DMS53 treated with DMSO at 0.1 percent for 48 hours (cell line): ENCODE measurements around the gene CCR1.
"Not testable (repeated sequence)": the region's sequence is repeated elsewhere in the genome, so short reads cannot be mapped to it uniquely, and the experiment has no call there.

Source experiments
- DNase-seq: peaks from one replicate; lab custom pipeline; 2025; ENCODE audit not compliant: unreplicated experiment; lab: John Stamatoyannopoulos, UW

The CCR1 gene

GRCh38 chr3:46213201-46213600 lies 5.1 kb upstream of the CCR1 start:
- no peak for DNase-seq

GRCh38 chr3:46212101-46212500 lies 4.0 kb upstream of the CCR1 start:
- no peak for DNase-seq

GRCh38 chr3:46209746-46210470 lies 1.8 kb upstream of the CCR1 start:
- DNase-seq: no peak

GRCh38 chr3:46209053-46209452 lies 940 bp upstream of the CCR1 start:
- no peak for DNase-seq

GRCh38 chr3:46207514-46207913 lies 599 bp downstream of the CCR1 start:
- DNase-seq: not testable (repeated sequence)

- no peak for DNase-seq
Measured at GRCh38 chr3:46206282-46207015, 1.7 kb downstream of the CCR1 start.

- no peak for DNase-seq
Measured at GRCh38 chr3:46205286-46205960, 2.7 kb downstream of the CCR1 start.

- no peak for DNase-seq
Measured at GRCh38 chr3:46203681-46204080, 4.4 kb downstream of the CCR1 start.

GRCh38 chr3:46202535-46202934 lies 5.6 kb downstream of the CCR1 start:
- DNase-seq: no peak

GRCh38 chr3:46200790-46201189 lies 7.3 kb downstream of the CCR1 start:
- no peak for DNase-seq

- no peak for DNase-seq
Measured at GRCh38 chr3:46200211-46200610, 7.9 kb downstream of the CCR1 start.

GRCh38 chr3:46196261-46196957 lies 11.7 kb downstream of the CCR1 start:
- no peak for DNase-seq

GRCh38 chr3:46194868-46195553 lies 13.1 kb downstream of the CCR1 start:
- no peak for DNase-seq

- DNase-seq: no peak
Measured at GRCh38 chr3:46193436-46193835, 14.7 kb downstream of the CCR1 start.

GRCh38 chr3:46192939-46193338 lies 15.2 kb downstream of the CCR1 start:
- DNase-seq: no peak

- DNase-seq: no peak
Measured at GRCh38 chr3:46191730-46192129, 16.4 kb downstream of the CCR1 start.

GRCh38 chr3:46188708-46189107 lies 19.4 kb downstream of the CCR1 start:
- no peak for DNase-seq

- no peak for DNase-seq
Measured at GRCh38 chr3:46187876-46188275, 20.2 kb downstream of the CCR1 start.

- DNase-seq: no peak
Measured at GRCh38 chr3:46187341-46187700, 20.8 kb downstream of the CCR1 start.

- no peak for DNase-seq
Measured at GRCh38 chr3:46186471-46187340, 21.4 kb downstream of the CCR1 start.
